Head of caudate nucleus (tissue), 42 donors: ENCODE measurements around the gene PPM1N.

Experiments used
- DNase-seq, 42 donors: peaks; one replicate each; pipeline versions ENCODE4 v3.0.0 to v3.0.0-alpha.2; 2020 to 2021; ENCODE audit warnings: mixed read lengths in 7 of 42
- intact Hi-C: fragments of 100-400 bp; cut with DNase I; formaldehyde crosslinking; loops from one replicate; pipeline ENCODE4 v1.15.0; 2022

The PPM1N gene

GRCh38 chr19:45469132-45469944 lies 28.9 kb upstream of the PPM1N start:
- DNase-seq, result peak; percentile 86 to 97 (median 92)
- intact Hi-C loops, result no loop called here

- DNase-seq, result peak in 12 of 42 donors; percentile 7 to 59 (median 32)
- intact Hi-C loops, result no loop called here
These were observed 28.1 kb upstream of the PPM1N start for GRCh38 chr19:45469945-45470761.

GRCh38 chr19:45470762-45471081 lies 27.5 kb upstream of the PPM1N start:
- intact Hi-C loops, result no loop called here
- DNase-seq, result no peak

- intact Hi-C loops, result no loop called here
- no peak for DNase-seq
These were observed 26.9 kb upstream of the PPM1N start for GRCh38 chr19:45471111-45471930.

GRCh38 chr19:45471931-45472562 lies 26.2 kb upstream of the PPM1N start:
- intact Hi-C loops, result no loop called here
- DNase-seq, result no peak

- no peak for DNase-seq
- intact Hi-C loops, result no loop called here
These were observed 25.5 kb upstream of the PPM1N start for GRCh38 chr19:45472563-45473366.

- intact Hi-C loops, result no loop called here
- DNase-seq, result no peak
These were observed 24.9 kb upstream of the PPM1N start for GRCh38 chr19:45473367-45473681.

GRCh38 chr19:45473682-45474605 lies 24.3 kb upstream of the PPM1N start:
- DNase-seq, result no peak
- intact Hi-C loops, result no loop called here

- intact Hi-C loops, result no loop called here
- DNase-seq, result no peak
These were observed 23.4 kb upstream of the PPM1N start for GRCh38 chr19:45474606-45475521.

GRCh38 chr19:45475537-45476291 lies 22.5 kb upstream of the PPM1N start:
- no peak for DNase-seq
- intact Hi-C loops, result no loop called here

GRCh38 chr19:45476304-45476703 lies 21.9 kb upstream of the PPM1N start:
- intact Hi-C loops, result no loop called here
- no peak for DNase-seq

- no peak for DNase-seq
- intact Hi-C loops, result no loop called here
These were observed 21.1 kb upstream of the PPM1N start for GRCh38 chr19:45477186-45477585.

GRCh38 chr19:45477713-45478453 lies 20.4 kb upstream of the PPM1N start:
- peak in 2 of 42 donors; percentile 29 to 39 for DNase-seq
- intact Hi-C loops, result loop anchor here (2.0 kb wide), 1 partner anchor 39 kb away; no protein-coding TSS in a partner anchor

GRCh38 chr19:45478454-45479238 lies 19.6 kb upstream of the PPM1N start:
- peak; percentile 73 to 94 (median 87) for DNase-seq
- intact Hi-C loops, result loop anchor here (2.0 kb wide), 1 partner anchor 40 kb away; no protein-coding TSS in a partner anchor
